GM23338 (cell line): ENCODE data around the gene FAM110C. TPM values are rescaled to one million over a fixed set of nuclear protein-coding genes. Genes with fewer than 3 reads are reported as not detected.

Experiments
- ATAC-seq: fragments of 200-7000 bp; cut with Tn5 transposase; 3 replicates; pipeline ENCODE4 v1.9.1; 2020
- DNase-seq: peaks from one replicate; pipeline ENCODE4 v3.0.0-alpha.2; 2015; ENCODE audit warnings: low spot score
- H2AFZ ChIP-seq: fragments of 200-600 bp; sonication (generic); 2 replicates; pipeline ENCODE4 v1.8.0; 2016; ENCODE audit warnings: antibody characterized with exemption, mild to moderate bottlenecking, moderate library complexity
- H3F3A ChIP-seq: fragments of 200-600 bp; sonication (generic); replicated peaks from 2 replicates; pipeline ENCODE4 v1.8.0; 2017; ENCODE audit warnings: antibody characterized with exemption, mixed run types, low read depth
- H3K27ac ChIP-seq: fragments of 200-600 bp; sonication (generic); 2 replicates; pipeline ENCODE4 v1.6.1; 2016; ENCODE audit warnings: low read depth
- H3K27me3 ChIP-seq: fragments of 200-600 bp; sonication (generic); 2 replicates; pipeline ENCODE4 v1.8.0; 2016; ENCODE audit warnings: mild to moderate bottlenecking, mixed run types, moderate library complexity; ENCODE audit not compliant: insufficient read depth
- H3K36me3 ChIP-seq: fragments of 200-600 bp; sonication (generic); 2 replicates; pipeline ENCODE4 v1.8.0; 2016; ENCODE audit warnings: mild to moderate bottlenecking; ENCODE audit not compliant: insufficient read depth
- H3K4me1 ChIP-seq: fragments of 200-600 bp; sonication (generic); 2 replicates; pipeline ENCODE4 v1.8.0; 2016; ENCODE audit warnings: mild to moderate bottlenecking, moderate library complexity; ENCODE audit not compliant: insufficient read depth
- H3K4me2 ChIP-seq: fragments of 200-600 bp; sonication (generic); 2 replicates; pipeline ENCODE4 v1.7.1; 2017; ENCODE audit warnings: mixed run types
- H3K4me3 ChIP-seq: fragments of 200-600 bp; sonication (generic); 2 replicates; pipeline ENCODE4 v1.6.1; 2016; ENCODE audit warnings: mixed run types
- H3K79me2 ChIP-seq: fragments of 200-600 bp; sonication (generic); replicated peaks from 2 replicates; pipeline ENCODE4 v1.8.0; 2017; ENCODE audit warnings: mild to moderate bottlenecking; ENCODE audit not compliant: insufficient read depth
- H3K9me2 ChIP-seq: fragments of 200-600 bp; sonication (generic); 2 replicates; pipeline ENCODE4 v1.8.0; 2017; ENCODE audit not compliant: insufficient read depth
- H4K20me1 ChIP-seq: fragments of 200-600 bp; sonication (generic); replicated peaks from 2 replicates; pipeline ENCODE4 v1.8.0; 2017; ENCODE audit warnings: mild to moderate bottlenecking; ENCODE audit not compliant: insufficient read depth
- H3K27ac Mint-ChIP-seq: 2 replicates; pipeline ENCODE4 v1.8.0; 2020; ENCODE audit warnings: inconsistent platforms, mild to moderate bottlenecking, moderate library complexity, mixed read lengths
- H3K27me3 Mint-ChIP-seq: 3 replicates; pipeline ENCODE4 v1.8.0; 2022; ENCODE audit warnings: low read depth, mild to moderate bottlenecking, moderate library complexity, mixed read lengths, inconsistent platforms; ENCODE audit not compliant: insufficient read depth, poor library complexity
- H3K36me3 Mint-ChIP-seq: 3 replicates; pipeline ENCODE4 v1.8.0; 2021; ENCODE audit warnings: low read depth, mild to moderate bottlenecking, inconsistent platforms, moderate library complexity, mixed read lengths
- H3K4me1 Mint-ChIP-seq: 3 replicates; pipeline ENCODE4 v1.8.0; 2020; ENCODE audit warnings: mild to moderate bottlenecking, inconsistent platforms, mixed read lengths
- H3K4me3 Mint-ChIP-seq: 3 replicates; pipeline ENCODE4 v1.8.0; 2021; ENCODE audit warnings: moderate library complexity, mild to moderate bottlenecking, inconsistent platforms, mixed read lengths
- H3K9me3 Mint-ChIP-seq: 3 replicates; pipeline ENCODE4 v1.8.0; 2020; ENCODE audit warnings: moderate library complexity, mild to moderate bottlenecking, inconsistent platforms, mixed read lengths
- CREB1 ChIP-seq: fragments of 250-450 bp; sonication (Bioruptor Pico); IDR thresholded peaks from 2 replicates; pipeline ENCODE4 v1.5.0; 2020; ENCODE audit warnings: low read depth, mild to moderate bottlenecking, moderate library complexity
- EZH2 ChIP-seq: fragments of 200-600 bp; sonication (generic); IDR thresholded peaks from one replicate; pipeline ENCODE4 v1.8.0; 2017; ENCODE audit warnings: antibody characterized with exemption, mild to moderate bottlenecking, low read depth; ENCODE audit not compliant: unreplicated experiment
- EZH2phosphoT487 ChIP-seq: fragments of 200-600 bp; sonication (generic); IDR thresholded peaks from one replicate; pipeline ENCODE4 v1.8.1; 2018; ENCODE audit warnings: antibody characterized with exemption; ENCODE audit not compliant: unreplicated experiment
- NANOG ChIP-seq: IDR thresholded peaks from 2 replicates; pipeline ENCODE4 v1.6.1; 2016; ENCODE audit warnings: antibody characterized with exemption, borderline replicate concordance
- POLR2AphosphoS5 ChIP-seq: IDR thresholded peaks from 2 replicates; pipeline ENCODE4 v1.6.1; 2016; ENCODE audit warnings: antibody characterized with exemption, low read depth
- ZNF114 ChIP-seq: fragments of 250-450 bp; sonication (Bioruptor Pico); IDR thresholded peaks from 2 replicates; pipeline ENCODE4 v1.5.0; 2020; ENCODE audit warnings: mild to moderate bottlenecking, moderate library complexity
- polyA plus RNA-seq: library from polyadenylated mRNA; unstranded; fragments of >200 nt; fragmentation: Nextera tagmentation; extraction: Ambion mirVana; gene quantifications from 2 replicates; pipeline ENCODE4 v1.2.1, GENCODE V29; 2016
- total RNA-seq: library from RNA; depleted of rRNA; stranded (reverse); fragments of >200 nt; shearing (Covaris generic); gene quantifications from 2 replicates; pipeline ENCODE4 v1.2.3, GENCODE V29; 2014
- TF ChIP-seq, protein P1 (sequence below): IDR thresholded peaks from 2 replicates; pipeline ENCODE4 v1.6.1; 2016; ENCODE audit warnings: antibody characterized with exemption
- TF ChIP-seq, protein P2 (sequence below): fragments of 250-450 bp; sonication (Bioruptor Pico); IDR thresholded peaks from 2 replicates; pipeline ENCODE4 v1.5.0; 2020; ENCODE audit warnings: mild to moderate bottlenecking, moderate library complexity
- TF ChIP-seq, protein P3 (sequence below): IDR thresholded peaks from one replicate; pipeline ENCODE4 v1.6.1; 2018; ENCODE audit warnings: antibody characterized with exemption; ENCODE audit not compliant: unreplicated experiment
- TF ChIP-seq, protein P4 (sequence below), 2 experiments: fragments of 200-600 bp in 1 of 2; sonication (generic) in 1 of 2; conservative IDR thresholded peaks; 2 replicates each; pipeline versions ENCODE4 v1.5.1 to v1.6.1; 2016 to 2017; ENCODE audit warnings: antibody characterized with exemption in 2 of 2, low read depth in 2 of 2, mild to moderate bottlenecking in 2 of 2, moderate library complexity in 1 of 2

Gene FAM110C
- total and polyA plus RNA-seq, 2 experiments from 2014 or later = 7.9 to 20.9 TPM

DNA sequence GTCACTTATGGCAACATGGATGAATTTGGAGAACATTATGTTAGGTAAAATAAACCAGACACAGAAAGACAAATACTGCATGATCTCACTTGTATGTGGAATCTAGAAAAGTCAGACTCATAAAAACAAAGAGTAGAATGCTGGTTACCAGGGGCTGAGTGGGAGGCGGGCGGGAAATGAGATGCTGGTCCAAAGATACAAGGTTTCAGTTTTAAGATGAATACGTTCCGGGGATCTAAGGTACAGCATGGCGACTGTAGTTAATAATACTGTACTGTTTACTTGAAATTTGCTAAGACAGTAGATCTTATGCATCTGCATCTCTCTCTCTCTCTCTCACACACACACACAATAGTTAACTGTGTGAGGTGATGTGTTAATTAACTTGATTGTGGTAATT lies 14.2 kb downstream of the FAM110C start:
- no peak overlapping the region for H2AFZ ChIP-seq
- DNase-seq = no peak
- Mint-ChIP-seq H3K9me3 (no peaks in the 10 kb centered on the region), H3K4me1 (no peaks in the 10 kb centered on the region), H3K27me3 (peaks cover 4% of the 10 kb centered on the region), H3K27ac (no peak overlapping the region), H3K36me3 (peaks cover 6% of the 10 kb centered on the region; the same call in 2 of the 3 replicates), H3K4me3 (no peak overlapping the region)
- ATAC-seq = no peak
- H3K36me3 ChIP-seq = peaks cover 3% of the 10 kb centered on the region; the same call in 1 of the 2 replicates
- no peaks in the 10 kb centered on the region for H3K79me2 ChIP-seq
- H3K27me3 ChIP-seq = no peaks in the 10 kb centered on the region
- H3K9me2 ChIP-seq = 0 out of 2 replicates have a peak, but pooled peaks cover 3% of the 10 kb centered on the region
- no peaks in the 10 kb centered on the region for H4K20me1 ChIP-seq
- no peak overlapping the region for H3K4me3 ChIP-seq
- H3K4me2 ChIP-seq = no peak overlapping the region
- no peak overlapping the region for H3K27ac ChIP-seq
- H3F3A ChIP-seq = no peaks in the 10 kb centered on the region
- H3K4me1 ChIP-seq = no peaks in the 10 kb centered on the region
- TF ChIP-seq EZH2phosphoT487 (no peak), CREB1 (CRISPR knock-in tag) (no peak), POLR2AphosphoS5 (no peak), NANOG (no peak), EZH2 (no peak), ZNF114 (CRISPR knock-in tag) (no peak)
- TF ChIP-seq, protein P1, sequence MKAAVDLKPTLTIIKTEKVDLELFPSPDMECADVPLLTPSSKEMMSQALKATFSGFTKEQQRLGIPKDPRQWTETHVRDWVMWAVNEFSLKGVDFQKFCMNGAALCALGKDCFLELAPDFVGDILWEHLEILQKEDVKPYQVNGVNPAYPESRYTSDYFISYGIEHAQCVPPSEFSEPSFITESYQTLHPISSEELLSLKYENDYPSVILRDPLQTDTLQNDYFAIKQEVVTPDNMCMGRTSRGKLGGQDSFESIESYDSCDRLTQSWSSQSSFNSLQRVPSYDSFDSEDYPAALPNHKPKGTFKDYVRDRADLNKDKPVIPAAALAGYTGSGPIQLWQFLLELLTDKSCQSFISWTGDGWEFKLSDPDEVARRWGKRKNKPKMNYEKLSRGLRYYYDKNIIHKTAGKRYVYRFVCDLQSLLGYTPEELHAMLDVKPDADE = no peak
- TF ChIP-seq, protein P2, sequence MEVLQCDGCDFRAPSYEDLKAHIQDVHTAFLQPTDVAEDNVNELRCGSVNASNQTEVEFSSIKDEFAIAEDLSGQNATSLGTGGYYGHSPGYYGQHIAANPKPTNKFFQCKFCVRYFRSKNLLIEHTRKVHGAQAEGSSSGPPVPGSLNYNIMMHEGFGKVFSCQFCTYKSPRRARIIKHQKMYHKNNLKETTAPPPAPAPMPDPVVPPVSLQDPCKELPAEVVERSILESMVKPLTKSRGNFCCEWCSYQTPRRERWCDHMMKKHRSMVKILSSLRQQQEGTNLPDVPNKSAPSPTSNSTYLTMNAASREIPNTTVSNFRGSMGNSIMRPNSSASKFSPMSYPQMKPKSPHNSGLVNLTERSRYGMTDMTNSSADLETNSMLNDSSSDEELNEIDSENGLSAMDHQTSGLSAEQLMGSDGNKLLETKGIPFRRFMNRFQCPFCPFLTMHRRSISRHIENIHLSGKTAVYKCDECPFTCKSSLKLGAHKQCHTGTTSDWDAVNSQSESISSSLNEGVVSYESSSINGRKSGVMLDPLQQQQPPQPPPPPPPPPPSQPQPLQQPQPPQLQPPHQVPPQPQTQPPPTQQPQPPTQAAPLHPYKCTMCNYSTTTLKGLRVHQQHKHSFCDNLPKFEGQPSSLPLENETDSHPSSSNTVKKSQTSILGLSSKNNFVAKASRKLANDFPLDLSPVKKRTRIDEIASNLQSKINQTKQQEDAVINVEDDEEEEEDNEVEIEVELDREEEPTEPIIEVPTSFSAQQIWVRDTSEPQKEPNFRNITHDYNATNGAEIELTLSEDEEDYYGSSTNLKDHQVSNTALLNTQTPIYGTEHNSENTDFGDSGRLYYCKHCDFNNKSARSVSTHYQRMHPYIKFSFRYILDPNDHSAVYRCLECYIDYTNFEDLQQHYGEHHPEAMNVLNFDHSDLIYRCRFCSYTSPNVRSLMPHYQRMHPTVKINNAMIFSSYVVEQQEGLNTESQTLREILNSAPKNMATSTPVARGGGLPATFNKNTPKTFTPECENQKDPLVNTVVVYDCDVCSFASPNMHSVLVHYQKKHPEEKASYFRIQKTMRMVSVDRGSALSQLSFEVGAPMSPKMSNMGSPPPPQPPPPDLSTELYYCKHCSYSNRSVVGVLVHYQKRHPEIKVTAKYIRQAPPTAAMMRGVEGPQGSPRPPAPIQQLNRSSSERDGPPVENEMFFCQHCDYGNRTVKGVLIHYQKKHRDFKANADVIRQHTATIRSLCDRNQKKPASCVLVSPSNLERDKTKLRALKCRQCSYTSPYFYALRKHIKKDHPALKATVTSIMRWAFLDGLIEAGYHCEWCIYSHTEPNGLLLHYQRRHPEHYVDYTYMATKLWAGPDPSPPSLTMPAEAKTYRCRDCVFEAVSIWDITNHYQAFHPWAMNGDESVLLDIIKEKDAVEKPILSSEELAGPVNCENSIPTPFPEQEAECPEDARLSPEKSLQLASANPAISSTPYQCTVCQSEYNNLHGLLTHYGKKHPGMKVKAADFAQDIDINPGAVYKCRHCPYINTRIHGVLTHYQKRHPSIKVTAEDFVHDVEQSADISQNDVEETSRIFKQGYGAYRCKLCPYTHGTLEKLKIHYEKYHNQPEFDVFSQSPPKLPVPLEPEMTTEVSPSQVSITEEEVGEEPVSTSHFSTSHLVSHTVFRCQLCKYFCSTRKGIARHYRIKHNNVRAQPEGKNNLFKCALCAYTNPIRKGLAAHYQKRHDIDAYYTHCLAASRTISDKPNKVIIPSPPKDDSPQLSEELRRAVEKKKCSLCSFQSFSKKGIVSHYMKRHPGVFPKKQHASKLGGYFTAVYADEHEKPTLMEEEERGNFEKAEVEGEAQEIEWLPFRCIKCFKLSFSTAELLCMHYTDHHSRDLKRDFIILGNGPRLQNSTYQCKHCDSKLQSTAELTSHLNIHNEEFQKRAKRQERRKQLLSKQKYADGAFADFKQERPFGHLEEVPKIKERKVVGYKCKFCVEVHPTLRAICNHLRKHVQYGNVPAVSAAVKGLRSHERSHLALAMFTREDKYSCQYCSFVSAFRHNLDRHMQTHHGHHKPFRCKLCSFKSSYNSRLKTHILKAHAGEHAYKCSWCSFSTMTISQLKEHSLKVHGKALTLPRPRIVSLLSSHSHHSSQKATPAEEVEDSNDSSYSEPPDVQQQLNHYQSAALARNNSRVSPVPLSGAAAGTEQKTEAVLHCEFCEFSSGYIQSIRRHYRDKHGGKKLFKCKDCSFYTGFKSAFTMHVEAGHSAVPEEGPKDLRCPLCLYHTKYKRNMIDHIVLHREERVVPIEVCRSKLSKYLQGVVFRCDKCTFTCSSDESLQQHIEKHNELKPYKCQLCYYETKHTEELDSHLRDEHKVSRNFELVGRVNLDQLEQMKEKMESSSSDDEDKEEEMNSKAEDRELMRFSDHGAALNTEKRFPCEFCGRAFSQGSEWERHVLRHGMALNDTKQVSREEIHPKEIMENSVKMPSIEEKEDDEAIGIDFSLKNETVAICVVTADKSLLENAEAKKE (CRISPR knock-in tag) = no peak
- TF ChIP-seq, protein P3, sequence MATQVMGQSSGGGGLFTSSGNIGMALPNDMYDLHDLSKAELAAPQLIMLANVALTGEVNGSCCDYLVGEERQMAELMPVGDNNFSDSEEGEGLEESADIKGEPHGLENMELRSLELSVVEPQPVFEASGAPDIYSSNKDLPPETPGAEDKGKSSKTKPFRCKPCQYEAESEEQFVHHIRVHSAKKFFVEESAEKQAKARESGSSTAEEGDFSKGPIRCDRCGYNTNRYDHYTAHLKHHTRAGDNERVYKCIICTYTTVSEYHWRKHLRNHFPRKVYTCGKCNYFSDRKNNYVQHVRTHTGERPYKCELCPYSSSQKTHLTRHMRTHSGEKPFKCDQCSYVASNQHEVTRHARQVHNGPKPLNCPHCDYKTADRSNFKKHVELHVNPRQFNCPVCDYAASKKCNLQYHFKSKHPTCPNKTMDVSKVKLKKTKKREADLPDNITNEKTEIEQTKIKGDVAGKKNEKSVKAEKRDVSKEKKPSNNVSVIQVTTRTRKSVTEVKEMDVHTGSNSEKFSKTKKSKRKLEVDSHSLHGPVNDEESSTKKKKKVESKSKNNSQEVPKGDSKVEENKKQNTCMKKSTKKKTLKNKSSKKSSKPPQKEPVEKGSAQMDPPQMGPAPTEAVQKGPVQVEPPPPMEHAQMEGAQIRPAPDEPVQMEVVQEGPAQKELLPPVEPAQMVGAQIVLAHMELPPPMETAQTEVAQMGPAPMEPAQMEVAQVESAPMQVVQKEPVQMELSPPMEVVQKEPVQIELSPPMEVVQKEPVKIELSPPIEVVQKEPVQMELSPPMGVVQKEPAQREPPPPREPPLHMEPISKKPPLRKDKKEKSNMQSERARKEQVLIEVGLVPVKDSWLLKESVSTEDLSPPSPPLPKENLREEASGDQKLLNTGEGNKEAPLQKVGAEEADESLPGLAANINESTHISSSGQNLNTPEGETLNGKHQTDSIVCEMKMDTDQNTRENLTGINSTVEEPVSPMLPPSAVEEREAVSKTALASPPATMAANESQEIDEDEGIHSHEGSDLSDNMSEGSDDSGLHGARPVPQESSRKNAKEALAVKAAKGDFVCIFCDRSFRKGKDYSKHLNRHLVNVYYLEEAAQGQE = no peak
- TF ChIP-seq, protein P4, sequence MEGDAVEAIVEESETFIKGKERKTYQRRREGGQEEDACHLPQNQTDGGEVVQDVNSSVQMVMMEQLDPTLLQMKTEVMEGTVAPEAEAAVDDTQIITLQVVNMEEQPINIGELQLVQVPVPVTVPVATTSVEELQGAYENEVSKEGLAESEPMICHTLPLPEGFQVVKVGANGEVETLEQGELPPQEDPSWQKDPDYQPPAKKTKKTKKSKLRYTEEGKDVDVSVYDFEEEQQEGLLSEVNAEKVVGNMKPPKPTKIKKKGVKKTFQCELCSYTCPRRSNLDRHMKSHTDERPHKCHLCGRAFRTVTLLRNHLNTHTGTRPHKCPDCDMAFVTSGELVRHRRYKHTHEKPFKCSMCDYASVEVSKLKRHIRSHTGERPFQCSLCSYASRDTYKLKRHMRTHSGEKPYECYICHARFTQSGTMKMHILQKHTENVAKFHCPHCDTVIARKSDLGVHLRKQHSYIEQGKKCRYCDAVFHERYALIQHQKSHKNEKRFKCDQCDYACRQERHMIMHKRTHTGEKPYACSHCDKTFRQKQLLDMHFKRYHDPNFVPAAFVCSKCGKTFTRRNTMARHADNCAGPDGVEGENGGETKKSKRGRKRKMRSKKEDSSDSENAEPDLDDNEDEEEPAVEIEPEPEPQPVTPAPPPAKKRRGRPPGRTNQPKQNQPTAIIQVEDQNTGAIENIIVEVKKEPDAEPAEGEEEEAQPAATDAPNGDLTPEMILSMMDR (conservative IDR thresholded peaks at IDR 0.05; ENCODE audit: low read depth in 2 of 2) = no peak
